ENCODE measurements around the gene NDUFV2.

The NDUFV2 gene

GRCh38 chr18:9172506-9173127 is 70.1 kb downstream of the NDUFV2 start:
- Histone ChIP-seq H3K23ac (ENCODE audit: low read depth, low read length, poor library complexity) (no peak overlapping the region), H3K18ac (ENCODE audit: low read length) (no peak overlapping the region), H2BK12ac (ENCODE audit: low read length) (no peak overlapping the region), H2AFZ (ENCODE audit: low read length) (no peak overlapping the region), H2AK5ac (ENCODE audit: low read depth, low read length) (no peak overlapping the region), H3K27me3 (ENCODE audit: control insufficient read depth in 3 of 3, insufficient read depth in 3 of 3, low read depth in 1 of 3, low read length in 3 of 3) (no peaks in the 10 kb centered on the region), H3K4me2 (ENCODE audit: insufficient read depth, low read length, poor library complexity, severe bottlenecking) (no peak overlapping the region), H3K4me1 (ENCODE audit: control insufficient read depth in 2 of 2, insufficient read depth in 1 of 2, low read depth in 1 of 2, low read length in 2 of 2) (no peaks in the 10 kb centered on the region), H3K4me3 (ENCODE audit: low read length in 2 of 2) (no peak overlapping the region), H3K9ac (ENCODE audit: low read depth, low read length, poor library complexity) (no peak overlapping the region), H3K79me1 (ENCODE audit: low read depth, low read length) (no peaks in the 10 kb centered on the region), H3K4ac (ENCODE audit: low read length) (no peak overlapping the region), H2BK120ac (ENCODE audit: low read depth, low read length) (no peak overlapping the region), H3K9me3 (replicated peaks in 1 of 2; ENCODE audit: control insufficient read depth in 2 of 2, insufficient read depth in 1 of 2, low read depth in 1 of 2, low read length in 2 of 2) (peaks cover 0 to 6% of the 10 kb centered on the region in 2 donors), H3K14ac (ENCODE audit: low read length) (no peak overlapping the region), H4K8ac (ENCODE audit: low read depth, low read length) (no peak overlapping the region), H4K91ac (ENCODE audit: low read depth, low read length, poor library complexity) (no peak overlapping the region), H3K36me3 (replicated peaks in 1 of 2; ENCODE audit: control insufficient read depth in 2 of 2, insufficient read depth in 2 of 2, low read length in 2 of 2) (no peaks in the 10 kb centered on the region), H3K27ac (replicated peaks; ENCODE audit: low read length) (no peak overlapping the region), H2BK5ac (ENCODE audit: low read length) (no peak overlapping the region), H2BK15ac (ENCODE audit: low read length) (no peak overlapping the region)
- DNase-seq (ENCODE audit: low spot score), result no peak
- WGBS, 2 donors (ENCODE audit: extremely low coverage in 2 of 2, insufficient read length in 2 of 2, insufficient replicate concordance in 1 of 2), result no CpG with 5 or more reads among the region's 4 CpGs

- no peak overlapping the region for H3K4me2 ChIP-seq (ENCODE audit: insufficient read depth, low read length, poor library complexity, severe bottlenecking)
- no peak overlapping the region for H2AK5ac ChIP-seq (ENCODE audit: low read depth, low read length)
- no peak for DNase-seq (ENCODE audit: low spot score)
- no peak overlapping the region for H4K8ac ChIP-seq (ENCODE audit: low read depth, low read length)
- H2BK5ac ChIP-seq (ENCODE audit: low read length), result no peak overlapping the region
- no peak overlapping the region for H3K23ac ChIP-seq (ENCODE audit: low read depth, low read length, poor library complexity)
- no peak overlapping the region for H3K4me3 ChIP-seq (ENCODE audit: low read length in 2 of 2)
- no peak overlapping the region for H2BK15ac ChIP-seq (ENCODE audit: low read length)
- WGBS, 2 donors (ENCODE audit: extremely low coverage in 2 of 2, insufficient read length in 2 of 2, insufficient replicate concordance in 1 of 2), result no CpG with 5 or more reads among the region's 6 CpGs
- H3K79me1 ChIP-seq (ENCODE audit: low read depth, low read length), result no peaks in the 10 kb centered on the region
- H2BK120ac ChIP-seq (ENCODE audit: low read depth, low read length), result no peak overlapping the region
- H3K4ac ChIP-seq (ENCODE audit: low read length), result no peak overlapping the region
- H3K14ac ChIP-seq (ENCODE audit: low read length), result no peak overlapping the region
- no peak overlapping the region for H3K9ac ChIP-seq (ENCODE audit: low read depth, low read length, poor library complexity)
- H3K18ac ChIP-seq (ENCODE audit: low read length), result no peak overlapping the region
- no peak overlapping the region for H3K27ac ChIP-seq (replicated peaks; ENCODE audit: low read length)
- H3K27me3 ChIP-seq (ENCODE audit: control insufficient read depth in 3 of 3, insufficient read depth in 3 of 3, low read depth in 1 of 3, low read length in 3 of 3), result no peaks in the 10 kb centered on the region
- H3K36me3 ChIP-seq (replicated peaks in 1 of 2; ENCODE audit: control insufficient read depth in 2 of 2, insufficient read depth in 2 of 2, low read length in 2 of 2), result no peaks in the 10 kb centered on the region
- peaks cover 0 to 6% of the 10 kb centered on the region in 2 donors for H3K9me3 ChIP-seq (replicated peaks in 1 of 2; ENCODE audit: control insufficient read depth in 2 of 2, insufficient read depth in 1 of 2, low read depth in 1 of 2, low read length in 2 of 2)
- no peak overlapping the region for H2AFZ ChIP-seq (ENCODE audit: low read length)
- no peak overlapping the region for H2BK12ac ChIP-seq (ENCODE audit: low read length)
- no peaks in the 10 kb centered on the region for H3K4me1 ChIP-seq (ENCODE audit: control insufficient read depth in 2 of 2, insufficient read depth in 1 of 2, low read depth in 1 of 2, low read length in 2 of 2)
- H4K91ac ChIP-seq (ENCODE audit: low read depth, low read length, poor library complexity), result no peak overlapping the region
Observed at GRCh38 chr18:9173770-9174233, 71.3 kb downstream of the NDUFV2 start.

DNA sequence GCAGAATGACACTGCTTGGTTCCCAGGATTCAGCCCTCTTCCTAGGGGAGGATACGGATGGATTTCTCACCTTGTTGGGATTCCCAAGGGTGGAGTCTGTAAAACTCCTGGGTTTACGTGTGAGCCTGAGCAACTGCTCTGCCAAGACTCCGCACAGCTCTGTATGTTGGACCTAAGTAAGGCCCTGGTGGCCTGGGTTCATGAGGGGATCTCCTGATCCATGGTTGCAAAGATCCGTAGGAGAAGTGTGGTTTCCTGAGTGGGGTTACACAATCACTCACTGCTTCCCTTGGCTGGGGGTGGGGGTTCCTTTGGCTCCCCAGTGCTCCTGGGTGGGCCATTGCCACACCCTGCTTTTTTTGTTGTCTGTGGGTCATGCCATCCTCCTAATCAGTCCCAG is 71.8 kb downstream of the NDUFV2 start:
- Histone ChIP-seq H3K79me1 (ENCODE audit: low read depth, low read length) (no peaks in the 10 kb centered on the region), H3K23ac (ENCODE audit: low read depth, low read length, poor library complexity) (no peak overlapping the region), H2BK120ac (ENCODE audit: low read depth, low read length) (no peak overlapping the region), H2BK15ac (ENCODE audit: low read length) (no peak overlapping the region), H3K4ac (ENCODE audit: low read length) (no peak overlapping the region), H4K91ac (ENCODE audit: low read depth, low read length, poor library complexity) (no peak overlapping the region), H2AFZ (ENCODE audit: low read length) (no peak overlapping the region), H2BK5ac (ENCODE audit: low read length) (no peak overlapping the region), H3K14ac (ENCODE audit: low read length) (no peak overlapping the region), H3K18ac (ENCODE audit: low read length) (no peak overlapping the region), H3K4me2 (ENCODE audit: insufficient read depth, low read length, poor library complexity, severe bottlenecking) (no peak overlapping the region), H3K4me3 (ENCODE audit: low read length in 2 of 2) (no peak overlapping the region), H3K4me1 (ENCODE audit: control insufficient read depth in 2 of 2, insufficient read depth in 1 of 2, low read depth in 1 of 2, low read length in 2 of 2) (no peaks in the 10 kb centered on the region), H3K36me3 (replicated peaks in 1 of 2; ENCODE audit: control insufficient read depth in 2 of 2, insufficient read depth in 2 of 2, low read length in 2 of 2) (no peaks in the 10 kb centered on the region), H2BK12ac (ENCODE audit: low read length) (no peak overlapping the region), H2AK5ac (ENCODE audit: low read depth, low read length) (no peak overlapping the region), H3K9me3 (replicated peaks in 1 of 2; ENCODE audit: control insufficient read depth in 2 of 2, insufficient read depth in 1 of 2, low read depth in 1 of 2, low read length in 2 of 2) (peaks cover 0 to 6% of the 10 kb centered on the region in 2 donors), H3K9ac (ENCODE audit: low read depth, low read length, poor library complexity) (no peak overlapping the region), H3K27ac (replicated peaks; ENCODE audit: low read length) (no peak overlapping the region), H4K8ac (ENCODE audit: low read depth, low read length) (no peak overlapping the region), H3K27me3 (ENCODE audit: control insufficient read depth in 3 of 3, insufficient read depth in 3 of 3, low read depth in 1 of 3, low read length in 3 of 3) (no peaks in the 10 kb centered on the region)
- WGBS, 2 donors (ENCODE audit: extremely low coverage in 2 of 2, insufficient read length in 2 of 2, insufficient replicate concordance in 1 of 2), result no CpG with 5 or more reads among the region's 4 CpGs
- DNase-seq (ENCODE audit: low spot score), result no peak

DNA sequence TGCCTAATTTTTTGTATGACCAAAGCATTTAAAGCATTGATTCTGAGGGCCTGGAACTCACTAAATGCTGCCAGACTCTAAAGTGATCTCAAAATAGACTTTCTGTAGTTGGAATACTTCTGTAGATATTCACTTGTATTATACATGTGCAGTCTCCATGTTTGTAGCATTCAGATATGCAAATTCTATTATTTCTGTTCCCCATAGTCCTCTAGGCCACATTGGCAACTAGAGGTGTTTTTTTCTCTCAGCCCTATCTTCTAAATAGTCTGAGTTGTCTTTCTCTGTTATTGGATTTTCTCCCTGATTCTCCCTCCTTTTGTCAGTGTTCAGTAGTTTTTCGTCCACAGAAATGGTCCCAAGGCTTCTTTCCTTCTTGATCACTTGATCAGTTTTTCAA is 72.6 kb downstream of the NDUFV2 start:
- no peaks in the 10 kb centered on the region for H3K4me1 ChIP-seq (ENCODE audit: control insufficient read depth in 2 of 2, insufficient read depth in 1 of 2, low read depth in 1 of 2, low read length in 2 of 2)
- H2BK12ac ChIP-seq (ENCODE audit: low read length), result no peak overlapping the region
- H2BK120ac ChIP-seq (ENCODE audit: low read depth, low read length), result no peak overlapping the region
- no peak overlapping the region for H3K4ac ChIP-seq (ENCODE audit: low read length)
- H3K36me3 ChIP-seq (replicated peaks in 1 of 2; ENCODE audit: control insufficient read depth in 2 of 2, insufficient read depth in 2 of 2, low read length in 2 of 2), result no peaks in the 10 kb centered on the region
- no peaks in the 10 kb centered on the region for H3K79me1 ChIP-seq (ENCODE audit: low read depth, low read length)
- H3K23ac ChIP-seq (ENCODE audit: low read depth, low read length, poor library complexity), result no peak overlapping the region
- no peak overlapping the region for H3K14ac ChIP-seq (ENCODE audit: low read length)
- no peak overlapping the region for H2BK15ac ChIP-seq (ENCODE audit: low read length)
- DNase-seq (ENCODE audit: low spot score), result no peak
- no peak overlapping the region for H3K9ac ChIP-seq (ENCODE audit: low read depth, low read length, poor library complexity)
- no peak overlapping the region for H3K4me3 ChIP-seq (ENCODE audit: low read length in 2 of 2)
- WGBS, 2 donors (ENCODE audit: extremely low coverage in 2 of 2, insufficient read length in 2 of 2, insufficient replicate concordance in 1 of 2), result no CpG with 5 or more reads among the region's 1 CpG
- H3K18ac ChIP-seq (ENCODE audit: low read length), result no peak overlapping the region
- no peak overlapping the region for H4K91ac ChIP-seq (ENCODE audit: low read depth, low read length, poor library complexity)
- H2AFZ ChIP-seq (ENCODE audit: low read length), result no peak overlapping the region
- H2BK5ac ChIP-seq (ENCODE audit: low read length), result no peak overlapping the region
- H3K4me2 ChIP-seq (ENCODE audit: insufficient read depth, low read length, poor library complexity, severe bottlenecking), result no peak overlapping the region
- H3K27me3 ChIP-seq (ENCODE audit: control insufficient read depth in 3 of 3, insufficient read depth in 3 of 3, low read depth in 1 of 3, low read length in 3 of 3), result no peaks in the 10 kb centered on the region
- no peak overlapping the region for H3K27ac ChIP-seq (replicated peaks; ENCODE audit: low read length)
- H3K9me3 ChIP-seq (replicated peaks in 1 of 2; ENCODE audit: control insufficient read depth in 2 of 2, insufficient read depth in 1 of 2, low read depth in 1 of 2, low read length in 2 of 2), result peaks cover 0 to 6% of the 10 kb centered on the region in 2 donors
- H4K8ac ChIP-seq (ENCODE audit: low read depth, low read length), result no peak overlapping the region
- no peak overlapping the region for H2AK5ac ChIP-seq (ENCODE audit: low read depth, low read length)

Measured in neuronal stem cell (in vitro differentiated cells).